Sciatic nerve (tissue), 2 donors: ENCODE results near the gene TCEANC2. TPM values are rescaled to one million over a fixed set of nuclear protein-coding genes. Genes with fewer than 3 reads are reported as not detected.

Source experiments
- ATAC-seq: fragments of 200-7000 bp; cut with Tn5 transposase; one replicate; pipeline ENCODE4 v1.9.1; 2020; ENCODE audit warnings: mild to moderate bottlenecking, moderate library complexity
- DNase-seq: peaks from one replicate; pipeline ENCODE4 v3.0.0-alpha.2; 2020; ENCODE audit warnings: low spot score
- intact Hi-C: fragments of 100-400 bp; cut with DNase I; formaldehyde crosslinking; loops from one replicate; pipeline ENCODE4 v1.14.2; 2022
- total RNA-seq: library from RNA; stranded (reverse); fragmentation: NEBNext Ultra II Directional; extraction: Animal tissue kit (Norgen Biotek cat#: 25700); gene quantifications from one replicate; pipeline ENCODE4 v1.2.1, GENCODE V29; 2021
- donor health status: DM: no; HTN: no; CAD: no.
- donor health status: DM: no; HTN: no; CAD: no.

TCEANC2 gene
- total RNA-seq, 1 donor from 2014 or later: 7.7 TPM

GRCh38 chr1:54105736-54106269 is 52.4 kb downstream of the TCEANC2 start:
- DNase-seq (no peak), ATAC-seq (no peak)
- intact Hi-C loops: no loop called here

- ATAC-seq (no peak), DNase-seq (no peak)
- intact Hi-C loops: no loop called here
Measured at GRCh38 chr1:54107131-54107530, 53.7 kb downstream of the TCEANC2 start.

GRCh38 chr1:54108156-54108555 is 54.7 kb downstream of the TCEANC2 start:
- DNase-seq (no peak), ATAC-seq (no peak)
- intact Hi-C loops: no loop called here

GRCh38 chr1:54109129-54110090 is 56.0 kb downstream of the TCEANC2 start:
- intact Hi-C loops: loop anchor here (5.0 kb wide), 1 partner anchor 1662 kb away; no protein-coding TSS in a partner anchor
- DNase-seq (no peak), ATAC-seq (no peak)

- ATAC-seq (no peak), DNase-seq (no peak)
- intact Hi-C loops: loop anchor here (5.0 kb wide), 1 partner anchor 1664 kb away; no protein-coding TSS in a partner anchor
Measured at GRCh38 chr1:54110996-54111395, 57.6 kb downstream of the TCEANC2 start.

GRCh38 chr1:54111624-54112023 is 58.2 kb downstream of the TCEANC2 start:
- DNase-seq: no peak
- intact Hi-C loops: loop anchor here (5.0 kb wide), 1 partner anchor 1664 kb away; no protein-coding TSS in a partner anchor
- no peak for ATAC-seq

- ATAC-seq (no peak), DNase-seq (no peak)
- intact Hi-C loops: loop anchor here (5.0 kb wide), 1 partner anchor 1665 kb away; no protein-coding TSS in a partner anchor
Measured at GRCh38 chr1:54112027-54112426, 58.6 kb downstream of the TCEANC2 start.

GRCh38 chr1:54112705-54113368 is 59.4 kb downstream of the TCEANC2 start:
- ATAC-seq: no peak

GRCh38 chr1:54114001-54114400 is 60.6 kb downstream of the TCEANC2 start:
- ATAC-seq: no peak
- intact Hi-C loops: loop anchor here (5.0 kb wide), 1 partner anchor 1667 kb away; no protein-coding TSS in a partner anchor

More at GRCh38 chr1:54112705-54113368, 59.4 kb downstream of the TCEANC2 start:
- intact Hi-C loops: loop anchor here (5.0 kb wide), 1 partner anchor 1666 kb away; no protein-coding TSS in a partner anchor
- DNase-seq: no peak

GRCh38 chr1:54114955-54115354 is 61.5 kb downstream of the TCEANC2 start:
- intact Hi-C loops: loop anchor here (5.0 kb wide), 1 partner anchor 1668 kb away; no protein-coding TSS in a partner anchor
- ATAC-seq (no peak), DNase-seq (peak; percentile 33)

More at GRCh38 chr1:54114001-54114400, 60.6 kb downstream of the TCEANC2 start:
- DNase-seq: no peak

GRCh38 chr1:54115520-54115919 is 62.1 kb downstream of the TCEANC2 start:
- intact Hi-C loops: no loop called here
- no peak for ATAC-seq
- DNase-seq: no peak

GRCh38 chr1:54117815-54118563 is 64.6 kb downstream of the TCEANC2 start:
- ATAC-seq: no peak
- intact Hi-C loops: no loop called here
- no peak for DNase-seq

GRCh38 chr1:54118704-54119103 is 65.3 kb downstream of the TCEANC2 start:
- no peak for ATAC-seq
- no peak for DNase-seq
- intact Hi-C loops: no loop called here

- ATAC-seq (no peak), DNase-seq (no peak)
- intact Hi-C loops: no loop called here
Measured at GRCh38 chr1:54120018-54120697, 66.8 kb downstream of the TCEANC2 start.

GRCh38 chr1:54120698-54121481 is 67.5 kb downstream of the TCEANC2 start:
- intact Hi-C loops: no loop called here
- DNase-seq: no peak
- no peak for ATAC-seq

GRCh38 chr1:54121482-54122134 is 68.2 kb downstream of the TCEANC2 start:
- ATAC-seq (peak; percentile 95), DNase-seq (peak; percentile 92)
- intact Hi-C loops: no loop called here
